ENCODE data around the gene KRT85.

- TF ChIP-seq CHD4 (IDR thresholded peaks at IDR 0.05; ENCODE audit: borderline replicate concordance): no peak
- TF ChIP-seq CTCF (IDR thresholded peaks at IDR 0.05): no peak
- TF ChIP-seq EP300 (IDR thresholded peaks at IDR 0.05): no peak
- TF ChIP-seq MAFK (IDR thresholded peaks at IDR 0.05; ENCODE audit: partially characterized antibody): no peak
- no peak for TF ChIP-seq POLR2A (IDR thresholded peaks at IDR 0.05; ENCODE audit: low read length)
- TF ChIP-seq, protein P1, sequence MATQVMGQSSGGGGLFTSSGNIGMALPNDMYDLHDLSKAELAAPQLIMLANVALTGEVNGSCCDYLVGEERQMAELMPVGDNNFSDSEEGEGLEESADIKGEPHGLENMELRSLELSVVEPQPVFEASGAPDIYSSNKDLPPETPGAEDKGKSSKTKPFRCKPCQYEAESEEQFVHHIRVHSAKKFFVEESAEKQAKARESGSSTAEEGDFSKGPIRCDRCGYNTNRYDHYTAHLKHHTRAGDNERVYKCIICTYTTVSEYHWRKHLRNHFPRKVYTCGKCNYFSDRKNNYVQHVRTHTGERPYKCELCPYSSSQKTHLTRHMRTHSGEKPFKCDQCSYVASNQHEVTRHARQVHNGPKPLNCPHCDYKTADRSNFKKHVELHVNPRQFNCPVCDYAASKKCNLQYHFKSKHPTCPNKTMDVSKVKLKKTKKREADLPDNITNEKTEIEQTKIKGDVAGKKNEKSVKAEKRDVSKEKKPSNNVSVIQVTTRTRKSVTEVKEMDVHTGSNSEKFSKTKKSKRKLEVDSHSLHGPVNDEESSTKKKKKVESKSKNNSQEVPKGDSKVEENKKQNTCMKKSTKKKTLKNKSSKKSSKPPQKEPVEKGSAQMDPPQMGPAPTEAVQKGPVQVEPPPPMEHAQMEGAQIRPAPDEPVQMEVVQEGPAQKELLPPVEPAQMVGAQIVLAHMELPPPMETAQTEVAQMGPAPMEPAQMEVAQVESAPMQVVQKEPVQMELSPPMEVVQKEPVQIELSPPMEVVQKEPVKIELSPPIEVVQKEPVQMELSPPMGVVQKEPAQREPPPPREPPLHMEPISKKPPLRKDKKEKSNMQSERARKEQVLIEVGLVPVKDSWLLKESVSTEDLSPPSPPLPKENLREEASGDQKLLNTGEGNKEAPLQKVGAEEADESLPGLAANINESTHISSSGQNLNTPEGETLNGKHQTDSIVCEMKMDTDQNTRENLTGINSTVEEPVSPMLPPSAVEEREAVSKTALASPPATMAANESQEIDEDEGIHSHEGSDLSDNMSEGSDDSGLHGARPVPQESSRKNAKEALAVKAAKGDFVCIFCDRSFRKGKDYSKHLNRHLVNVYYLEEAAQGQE (IDR thresholded peaks at IDR 0.05): no peak
- TF ChIP-seq, protein P2, sequence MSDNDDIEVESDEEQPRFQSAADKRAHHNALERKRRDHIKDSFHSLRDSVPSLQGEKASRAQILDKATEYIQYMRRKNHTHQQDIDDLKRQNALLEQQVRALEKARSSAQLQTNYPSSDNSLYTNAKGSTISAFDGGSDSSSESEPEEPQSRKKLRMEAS (IDR thresholded peaks at IDR 0.05): no peak
- no peak for TF ChIP-seq BHLHE40 (IDR thresholded peaks at IDR 0.05; ENCODE audit: low read depth, low read length)
- no peak for TF ChIP-seq RAD21 (conservative IDR thresholded peaks at IDR 0.05 in 1 of 2, IDR thresholded peaks at IDR 0.05 in 1 of 2)
- no peak for TF ChIP-seq RCOR1 (IDR thresholded peaks at IDR 0.05; ENCODE audit: low read depth, low read length)
Measured at GRCh38 chr12:52342781-52343490, 24.3 kb downstream of the KRT85 start.
